WI38 (cell line): ENCODE data around the gene FRMD4A.
"Not testable (repeated sequence)": the region's sequence is repeated elsewhere in the genome, so short reads cannot be mapped to it uniquely, and the experiment has no call there.

Source experiments
- H3K4me3 ChIP-seq: 2 replicates; pipeline ENCODE4 v1.5.1; 2011; ENCODE audit warnings: low read depth, mild to moderate bottlenecking, control low read depth, low read length
- CTCF ChIP-seq: IDR thresholded peaks from 2 replicates; pipeline ENCODE4 v1.5.1; 2012; ENCODE audit warnings: low read depth, mild to moderate bottlenecking, control low read depth, low read length

Gene FRMD4A

DNA sequence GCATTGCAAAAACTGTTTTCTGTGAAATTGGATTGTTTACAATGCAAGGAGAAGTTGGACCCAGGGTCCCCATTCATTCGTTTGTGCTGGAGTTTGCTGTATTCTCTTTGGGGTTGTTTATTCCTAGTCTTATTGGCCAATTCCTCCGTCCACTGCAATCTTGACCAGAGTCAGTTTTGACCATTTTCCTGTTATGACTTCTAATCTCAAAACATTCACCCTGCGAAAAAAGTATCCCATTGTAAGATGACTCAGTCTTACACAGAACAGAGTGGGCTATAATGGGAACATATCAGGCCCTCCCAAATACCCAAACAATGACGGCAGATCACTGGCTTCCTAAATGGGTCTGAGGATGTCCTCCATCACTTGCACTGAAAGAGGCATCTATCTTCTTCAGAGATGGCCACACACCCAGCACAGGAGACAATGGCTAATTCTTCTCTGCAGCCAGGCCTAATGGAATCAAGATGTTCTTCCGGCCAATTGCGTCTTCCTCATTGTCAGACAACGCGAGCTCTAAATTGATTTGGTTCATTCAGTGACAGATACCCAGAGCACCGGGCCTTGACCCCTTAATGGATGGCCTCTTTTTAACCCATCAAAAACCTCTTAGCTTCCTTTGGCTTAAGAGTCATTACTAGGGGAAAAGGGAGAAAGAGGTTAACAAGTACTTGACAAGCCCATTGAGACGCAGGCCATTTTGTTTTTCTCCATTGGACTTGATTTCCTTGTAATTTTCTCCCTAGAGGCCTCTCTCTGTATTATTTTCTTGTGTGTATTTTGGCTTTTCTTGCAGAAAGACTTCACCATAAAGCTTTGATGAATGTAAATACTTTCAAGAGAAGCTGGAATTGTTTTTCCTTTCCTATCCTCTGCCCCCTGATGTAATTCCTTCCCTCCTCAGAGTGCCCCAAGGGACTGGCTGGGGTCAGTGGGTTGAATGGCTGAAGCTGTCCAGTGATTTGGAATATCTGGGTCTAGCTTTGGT lies 614.3 kb downstream of the FRMD4A start:
- TF ChIP-seq CTCF: no peak
- H3K4me3 ChIP-seq: no peak overlapping the region

DNA sequence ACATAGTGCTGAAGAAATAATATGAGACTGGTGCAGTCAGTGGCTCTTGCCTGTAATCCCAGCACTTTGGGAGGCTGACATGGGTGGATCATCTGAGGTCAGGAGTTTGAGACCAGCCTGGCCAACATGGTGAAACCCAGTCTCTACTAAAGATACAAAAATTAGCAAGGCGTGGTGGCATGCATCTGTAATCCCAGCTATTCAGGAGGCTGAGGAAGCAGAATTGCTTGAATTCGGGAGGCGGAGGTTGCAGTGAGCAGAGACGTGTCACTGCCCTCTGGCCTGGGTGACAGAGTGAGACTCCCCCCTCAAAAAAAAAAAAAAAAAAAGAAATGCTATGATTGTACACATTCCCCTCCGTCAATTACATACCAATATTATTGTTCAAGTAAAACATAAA lies 615.1 kb downstream of the FRMD4A start:
- H3K4me3 ChIP-seq: not testable (repeated sequence)

GRCh38 chr10:13715100-13715499 lies 615.6 kb downstream of the FRMD4A start:
- TF ChIP-seq CTCF: no peak

GRCh38 chr10:13712837-13713581 lies 617.7 kb downstream of the FRMD4A start:
- no peak for TF ChIP-seq CTCF
- H3K4me3 ChIP-seq: no peak overlapping the region

More at GRCh38 chr10:13715100-13715499, 615.6 kb downstream of the FRMD4A start:
- H3K4me3 ChIP-seq: no peak overlapping the region

DNA sequence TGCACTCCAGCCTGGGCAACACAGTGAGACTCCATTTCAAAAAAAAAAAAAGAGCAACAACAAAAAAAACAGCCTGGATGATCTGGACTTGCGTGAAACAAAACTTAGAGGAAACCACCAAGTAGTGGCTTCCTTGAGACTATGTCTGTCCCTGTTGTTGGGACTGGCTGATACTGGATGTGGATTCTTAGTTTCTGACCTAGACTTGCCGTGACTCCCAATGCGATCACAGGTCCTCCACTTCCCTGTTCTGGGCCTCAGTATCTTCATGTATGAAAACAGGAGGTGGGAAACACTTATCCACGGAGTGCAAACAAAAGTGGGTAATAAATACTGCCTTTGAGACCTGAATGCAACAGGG lies 618.3 kb downstream of the FRMD4A start:
- no peak for TF ChIP-seq CTCF
- no peak overlapping the region for H3K4me3 ChIP-seq

DNA sequence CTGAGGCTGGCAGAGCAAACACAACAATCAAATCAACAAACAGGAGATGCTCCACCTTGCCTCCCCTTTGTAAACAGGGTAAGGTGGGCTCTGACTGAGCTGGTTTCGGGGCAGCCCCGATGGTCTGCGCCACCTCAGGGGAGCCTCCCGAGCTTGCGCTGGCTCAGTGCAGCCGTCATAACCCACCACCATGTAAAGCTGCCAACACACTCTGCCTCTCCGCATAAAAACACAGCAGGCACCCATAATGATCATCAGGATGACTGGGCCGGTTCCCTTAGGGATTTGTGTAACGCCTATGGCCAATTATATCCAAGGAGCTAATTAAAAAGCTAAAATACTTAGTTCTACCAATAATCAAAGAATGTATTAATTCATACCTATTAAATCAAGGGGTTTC lies 619.4 kb downstream of the FRMD4A start:
- no peak overlapping the region for H3K4me3 ChIP-seq
- no peak for TF ChIP-seq CTCF

DNA sequence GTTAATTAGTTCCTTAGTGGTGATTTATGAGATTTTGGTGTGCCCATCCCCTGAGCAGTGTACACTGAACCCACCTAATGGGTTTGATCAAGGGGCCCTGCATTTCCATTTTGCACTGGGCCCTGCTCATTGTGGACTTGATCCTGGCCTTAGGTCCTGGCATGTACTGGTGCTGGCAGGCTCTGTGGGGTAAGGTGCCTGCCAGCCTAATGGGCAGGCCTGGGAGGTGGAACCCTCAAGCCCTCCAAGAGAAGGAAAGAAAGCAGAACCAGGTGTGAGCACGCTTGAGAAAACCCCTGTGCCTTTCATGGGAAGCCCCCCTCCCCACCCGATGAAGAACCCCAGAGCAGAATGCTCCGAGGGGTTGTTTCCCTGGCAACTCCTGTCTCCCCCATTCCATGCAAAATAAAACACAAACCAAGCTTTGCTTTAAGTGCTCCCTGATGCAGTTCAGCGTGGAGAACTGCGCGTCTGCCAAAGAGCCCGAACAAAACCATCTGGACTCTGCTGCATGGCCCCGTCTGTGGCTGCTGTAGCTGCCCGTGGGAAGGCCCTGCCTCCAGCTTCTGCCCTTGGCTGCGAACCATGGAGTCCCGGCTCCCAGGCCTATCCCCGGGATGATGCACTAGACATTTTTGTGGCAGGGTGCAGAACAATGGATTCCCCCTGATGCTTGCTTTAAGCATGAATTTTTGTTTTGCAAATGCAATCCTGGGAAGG lies 620.6 kb downstream of the FRMD4A start:
- TF ChIP-seq CTCF: no peak
- H3K4me3 ChIP-seq: no peak overlapping the region
